Measurements from ENCODE around the gene GTF3C2. TPM values are rescaled to one million over a fixed set of nuclear protein-coding genes. Genes with fewer than 3 reads are reported as not detected.

Gene GTF3C2
- total RNA-seq, 1 experiment from 2014 or later, result 109 TPM

DNA sequence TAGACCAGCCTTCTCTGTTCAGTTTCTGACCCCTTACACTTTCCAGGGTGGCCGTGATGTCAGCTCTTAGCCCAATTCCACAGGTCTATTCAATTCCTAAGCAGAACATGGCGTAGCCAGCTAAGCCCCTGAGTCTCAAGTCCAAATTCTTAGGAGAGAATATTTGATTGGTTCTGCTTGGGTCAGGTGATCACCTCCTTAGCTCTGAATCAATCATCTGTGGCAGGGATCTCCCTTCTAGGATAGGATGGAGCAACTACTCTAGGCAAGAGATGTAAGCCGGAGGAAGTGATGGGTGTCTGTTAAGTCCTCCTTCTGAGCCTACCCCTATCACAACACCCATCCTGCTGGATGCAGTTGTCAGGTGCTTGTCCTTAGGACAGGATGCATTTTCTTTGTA lies 59.4 kb downstream of the GTF3C2 start:
- H3K56ac ChIP-seq (ENCODE audit: insufficient read length, low read depth, low read length), result no peak overlapping the region
- no peaks in the 10 kb centered on the region for H3K23me2 ChIP-seq (ENCODE audit: insufficient read length, low read depth, low read length, poor library complexity, severe bottlenecking)
- no peak overlapping the region for H3K4me2 ChIP-seq (ENCODE audit: insufficient read depth, insufficient read length, low read length)
- no peaks in the 10 kb centered on the region for H4K20me1 ChIP-seq (ENCODE audit: control insufficient read depth, insufficient read depth, insufficient read length)
- no peak overlapping the region for H3T11ph ChIP-seq (ENCODE audit: low read length)
- H3K14ac ChIP-seq (ENCODE audit: insufficient read depth, low read length), result no peak overlapping the region
- TF ChIP-seq, protein P1, sequence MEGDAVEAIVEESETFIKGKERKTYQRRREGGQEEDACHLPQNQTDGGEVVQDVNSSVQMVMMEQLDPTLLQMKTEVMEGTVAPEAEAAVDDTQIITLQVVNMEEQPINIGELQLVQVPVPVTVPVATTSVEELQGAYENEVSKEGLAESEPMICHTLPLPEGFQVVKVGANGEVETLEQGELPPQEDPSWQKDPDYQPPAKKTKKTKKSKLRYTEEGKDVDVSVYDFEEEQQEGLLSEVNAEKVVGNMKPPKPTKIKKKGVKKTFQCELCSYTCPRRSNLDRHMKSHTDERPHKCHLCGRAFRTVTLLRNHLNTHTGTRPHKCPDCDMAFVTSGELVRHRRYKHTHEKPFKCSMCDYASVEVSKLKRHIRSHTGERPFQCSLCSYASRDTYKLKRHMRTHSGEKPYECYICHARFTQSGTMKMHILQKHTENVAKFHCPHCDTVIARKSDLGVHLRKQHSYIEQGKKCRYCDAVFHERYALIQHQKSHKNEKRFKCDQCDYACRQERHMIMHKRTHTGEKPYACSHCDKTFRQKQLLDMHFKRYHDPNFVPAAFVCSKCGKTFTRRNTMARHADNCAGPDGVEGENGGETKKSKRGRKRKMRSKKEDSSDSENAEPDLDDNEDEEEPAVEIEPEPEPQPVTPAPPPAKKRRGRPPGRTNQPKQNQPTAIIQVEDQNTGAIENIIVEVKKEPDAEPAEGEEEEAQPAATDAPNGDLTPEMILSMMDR (conservative IDR thresholded peaks at IDR 0.05), result no peak
- no peak overlapping the region for H2BK20ac ChIP-seq (ENCODE audit: low read depth, low read length, poor library complexity, severe bottlenecking)
- no peak overlapping the region for H3K18ac ChIP-seq (ENCODE audit: insufficient read length, low read depth, low read length)
- H3K4ac ChIP-seq (ENCODE audit: low read depth, low read length), result no peak overlapping the region
- no peak for DNase-seq
- no peaks in the 10 kb centered on the region for H3K9me3 ChIP-seq (ENCODE audit: control insufficient read depth, low read depth, low read length)
- H4K5ac ChIP-seq (ENCODE audit: insufficient read length, low read depth, low read length), result no peak overlapping the region
- H3K27me3 ChIP-seq (ENCODE audit: insufficient read depth, low read length), result no peaks in the 10 kb centered on the region
- no peaks in the 10 kb centered on the region; the same call in 1 of the 2 replicates for H3K4me1 ChIP-seq (ENCODE audit: insufficient read depth, low read length)
- H2BK15ac ChIP-seq (ENCODE audit: low read depth, low read length), result no peak overlapping the region
- no peaks in the 10 kb centered on the region for H3K79me2 ChIP-seq (ENCODE audit: insufficient read depth, low read length)
- H3K4me3 Mint-ChIP-seq, result no peak overlapping the region
- no peak overlapping the region for H2BK5ac ChIP-seq (ENCODE audit: insufficient read length, low read length)
- H4K91ac ChIP-seq (ENCODE audit: insufficient read length, low read depth, low read length), result no peak overlapping the region
- H3K27me3 Mint-ChIP-seq (ENCODE audit: low read depth), result no peaks in the 10 kb centered on the region
- no peak overlapping the region for H2BK12ac ChIP-seq (ENCODE audit: insufficient read length, low read depth, low read length)
- no peak overlapping the region for H4K8ac ChIP-seq (replicated peaks; ENCODE audit: insufficient read length, low read depth, low read length)
- H2BK120ac ChIP-seq (ENCODE audit: low read depth, low read length, poor library complexity, severe bottlenecking), result no peak overlapping the region
- no peak overlapping the region for H2AFZ ChIP-seq (ENCODE audit: low read length)
- H3K36me3 Mint-ChIP-seq (ENCODE audit: insufficient read depth in 1 of 3, low read depth in 3 of 3), result no peaks in the 10 kb centered on the region
- H3K9me3 Mint-ChIP-seq, result no peaks in the 10 kb centered on the region
- no peak overlapping the region for H3K9ac ChIP-seq (ENCODE audit: extremely low read depth, insufficient read length, low read length)
- H3K23ac ChIP-seq (ENCODE audit: insufficient read length, low read depth, low read length), result no peak overlapping the region
- H3K27ac Mint-ChIP-seq, result no peak overlapping the region
- no CpG with 5 or more reads among the region's 3 CpGs for WGBS (ENCODE audit: extremely low coverage, insufficient read length, low lambda C conversion rate)
- H2AK5ac ChIP-seq (ENCODE audit: insufficient read length, low read length), result no peak overlapping the region
- peaks cover 0 to 10% of the 10 kb centered on the region in 2 experiments; a peak in 2 of 4 replicates for H3K4me1 Mint-ChIP-seq
- H3K27ac ChIP-seq (ENCODE audit: insufficient read length, low read depth, low read length), result no peak overlapping the region
- H3K79me1 ChIP-seq (ENCODE audit: insufficient read depth, low read depth, low read length, poor library complexity, severe bottlenecking), result no peaks in the 10 kb centered on the region
